ENCODE data around the gene SLC22A31.
A peak's percentile ranks its signal among the peaks of the same experiment; 100 is the strongest.
"Not testable (repeated sequence)": the region's sequence is repeated elsewhere in the genome, so short reads cannot be mapped to it uniquely, and the experiment has no call there.

Gene SLC22A31

GRCh38 chr16:89200124-89200849 is at the start of gene SLC22A31:
SLC22A31 (minus strand) TSS chr16:89200537; CDS start chr16:89200501, 36 bp downstream.
- DNase-seq (ENCODE audit: low spot score), result no peak

- DNase-seq (ENCODE audit: low spot score), result no peak
Observed at GRCh38 chr16:89248196-89248982, 48.1 kb upstream of the SLC22A31 start.

GRCh38 chr16:89247734-89248075 is 47.4 kb upstream of the SLC22A31 start:
- not testable (repeated sequence) for DNase-seq (ENCODE audit: low spot score)

GRCh38 chr16:89246903-89247733 is 46.8 kb upstream of the SLC22A31 start:
- peak; percentile 100 for DNase-seq (ENCODE audit: low spot score)

GRCh38 chr16:89246383-89246902 is 46.1 kb upstream of the SLC22A31 start:
- DNase-seq (ENCODE audit: low spot score), result no peak

- no peak for DNase-seq (ENCODE audit: low spot score)
Observed at GRCh38 chr16:89244754-89245153, 44.4 kb upstream of the SLC22A31 start.

GRCh38 chr16:89244264-89244663 is 43.9 kb upstream of the SLC22A31 start:
- not testable (repeated sequence) for DNase-seq (ENCODE audit: low spot score)

GRCh38 chr16:89243664-89244063 is 43.3 kb upstream of the SLC22A31 start:
- DNase-seq (ENCODE audit: low spot score), result no peak

- no peak for DNase-seq (ENCODE audit: low spot score)
Observed at GRCh38 chr16:89242795-89243200, 42.5 kb upstream of the SLC22A31 start.

- DNase-seq (ENCODE audit: low spot score), result peak; percentile 78
Observed at GRCh38 chr16:89241187-89242007, 41.1 kb upstream of the SLC22A31 start.

- no peak for DNase-seq (ENCODE audit: low spot score)
Observed at GRCh38 chr16:89237733-89238132, 37.4 kb upstream of the SLC22A31 start.

GRCh38 chr16:89233678-89234490 is 33.5 kb upstream of the SLC22A31 start:
- DNase-seq (ENCODE audit: low spot score), result no peak

GRCh38 chr16:89232107-89232506 is 31.8 kb upstream of the SLC22A31 start:
- no peak for DNase-seq (ENCODE audit: low spot score)

GRCh38 chr16:89230255-89230654 is 29.9 kb upstream of the SLC22A31 start:
- DNase-seq (ENCODE audit: low spot score), result no peak

- no peak for DNase-seq (ENCODE audit: low spot score)
Observed at GRCh38 chr16:89224665-89225064, 24.3 kb upstream of the SLC22A31 start.

- no peak for DNase-seq (ENCODE audit: low spot score)
Observed at GRCh38 chr16:89222931-89223330, 22.6 kb upstream of the SLC22A31 start.

- DNase-seq (ENCODE audit: low spot score), result no peak
Observed at GRCh38 chr16:89221604-89222003, 21.3 kb upstream of the SLC22A31 start.

- DNase-seq (ENCODE audit: low spot score), result no peak
Observed at GRCh38 chr16:89219365-89219764, 19.0 kb upstream of the SLC22A31 start.

GRCh38 chr16:89217388-89218191 is 17.3 kb upstream of the SLC22A31 start, which contains the start of gene ZNF778:
ZNF778 (plus strand) TSS chr16:89217703; CDS start chr16:89221128, 3,425 bp downstream.
- DNase-seq (ENCODE audit: low spot score), result peak; percentile 95

- DNase-seq (ENCODE audit: low spot score), result no peak
Observed at GRCh38 chr16:89217138-89217387, 16.7 kb upstream of the SLC22A31 start.
